ENCODE measurements around the gene SLC2A3.

- TF ChIP-seq CTCF (conservative IDR thresholded peaks at IDR 0.05; ENCODE audit: low read depth in 2 of 2) (no peak), EZH2 (IDR thresholded peaks at IDR 0.05; ENCODE audit: low read depth, unreplicated experiment) (no peak)
Observed at GRCh38 chr12:7870335-7870734, 65.7 kb downstream of the SLC2A3 start.
